ENCODE measurements around the gene PAX6. TPM values are rescaled to one million over a fixed set of nuclear protein-coding genes. Genes with fewer than 3 reads are reported as not detected.

PAX6 gene
- total RNA-seq, 3 donors from 2014 or later, result 0.88 TPM; not detected in 2

DNA sequence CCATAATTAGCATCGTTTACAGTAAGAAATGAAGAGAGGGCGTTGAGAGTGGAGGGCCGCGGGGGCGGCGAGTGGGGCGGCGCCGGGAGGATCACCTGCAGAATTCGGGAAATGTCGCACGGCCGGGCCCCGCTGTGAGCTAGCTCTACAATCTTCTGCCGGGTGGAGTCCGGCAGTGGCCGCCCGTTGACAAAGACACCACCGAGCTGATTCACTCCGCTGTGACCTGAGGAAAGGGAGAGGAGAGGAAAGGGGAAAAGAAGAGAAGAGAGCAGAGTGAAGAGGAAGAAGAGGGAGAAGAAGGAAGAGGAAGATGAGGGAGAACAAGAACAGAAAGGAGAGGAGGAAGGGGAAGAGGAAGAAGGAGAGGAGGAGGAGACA lies 8.5 kb downstream of the PAX6 start:
- TF ChIP-seq POLR2A (IDR thresholded peaks at IDR 0.05), result no peak
- TF ChIP-seq POLR2AphosphoS5 (IDR thresholded peaks at IDR 0.05), result no peak
- TF ChIP-seq, protein P1, sequence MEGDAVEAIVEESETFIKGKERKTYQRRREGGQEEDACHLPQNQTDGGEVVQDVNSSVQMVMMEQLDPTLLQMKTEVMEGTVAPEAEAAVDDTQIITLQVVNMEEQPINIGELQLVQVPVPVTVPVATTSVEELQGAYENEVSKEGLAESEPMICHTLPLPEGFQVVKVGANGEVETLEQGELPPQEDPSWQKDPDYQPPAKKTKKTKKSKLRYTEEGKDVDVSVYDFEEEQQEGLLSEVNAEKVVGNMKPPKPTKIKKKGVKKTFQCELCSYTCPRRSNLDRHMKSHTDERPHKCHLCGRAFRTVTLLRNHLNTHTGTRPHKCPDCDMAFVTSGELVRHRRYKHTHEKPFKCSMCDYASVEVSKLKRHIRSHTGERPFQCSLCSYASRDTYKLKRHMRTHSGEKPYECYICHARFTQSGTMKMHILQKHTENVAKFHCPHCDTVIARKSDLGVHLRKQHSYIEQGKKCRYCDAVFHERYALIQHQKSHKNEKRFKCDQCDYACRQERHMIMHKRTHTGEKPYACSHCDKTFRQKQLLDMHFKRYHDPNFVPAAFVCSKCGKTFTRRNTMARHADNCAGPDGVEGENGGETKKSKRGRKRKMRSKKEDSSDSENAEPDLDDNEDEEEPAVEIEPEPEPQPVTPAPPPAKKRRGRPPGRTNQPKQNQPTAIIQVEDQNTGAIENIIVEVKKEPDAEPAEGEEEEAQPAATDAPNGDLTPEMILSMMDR (IDR thresholded peaks at IDR 0.05), result no peak
- peaks cover 3 to 22% of the 10 kb centered on the region in 2 donors for H3K4me1 ChIP-seq
- no peak overlapping the region for H3K4me3 ChIP-seq
- no peaks in the 10 kb centered on the region for H3K36me3 ChIP-seq
- intact Hi-C loops (cut with DNase I; ENCODE audit: low total_unique reads), result loop anchor here (5.0 kb wide), 1 partner anchor 270 kb away; no protein-coding TSS in a partner anchor
- no peak overlapping the region for H3K27ac ChIP-seq
- H3K27me3 ChIP-seq, result peaks cover 0 to 99% of the 10 kb centered on the region in 2 donors
- H3K9me3 ChIP-seq, result no peaks in the 10 kb centered on the region
- no peak for DNase-seq (ENCODE audit: low spot score in 2 of 2)

DNA sequence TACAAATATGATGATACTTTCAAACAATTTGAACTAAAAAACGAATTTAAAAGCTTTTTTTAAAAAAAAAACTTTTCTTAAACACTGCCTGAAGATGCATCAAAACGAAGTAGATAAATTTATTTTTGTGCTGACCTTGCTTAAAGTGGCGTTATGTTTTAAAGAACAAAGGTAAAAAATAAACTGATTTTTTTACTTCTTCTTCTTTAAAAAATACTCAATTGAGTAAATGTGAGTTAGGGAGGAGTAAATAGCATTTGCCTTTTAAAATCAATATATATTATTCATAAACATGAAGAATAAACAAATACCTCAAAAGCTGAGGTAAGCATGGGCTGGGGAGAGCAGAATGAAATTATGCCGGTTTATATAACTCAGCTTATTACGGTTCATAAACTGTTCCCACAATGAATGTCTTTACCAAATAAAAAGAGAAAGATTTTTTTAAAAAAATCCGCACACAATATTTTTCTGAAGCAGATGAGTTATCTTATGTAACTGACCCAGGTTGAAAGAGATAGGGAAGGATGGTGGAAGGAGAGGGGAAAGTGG lies 9.0 kb downstream of the PAX6 start:
- H3K4me1 ChIP-seq, result peaks cover 3 to 22% of the 10 kb centered on the region in 2 donors
- H3K4me3 ChIP-seq, result no peak overlapping the region
- H3K27ac ChIP-seq, result no peak overlapping the region
- H3K36me3 ChIP-seq, result no peaks in the 10 kb centered on the region
- TF ChIP-seq POLR2AphosphoS5 (IDR thresholded peaks at IDR 0.05) (no peak), POLR2A (IDR thresholded peaks at IDR 0.05) (no peak)
- TF ChIP-seq, protein P1 (IDR thresholded peaks at IDR 0.05), result no peak
- H3K9me3 ChIP-seq, result no peaks in the 10 kb centered on the region
- peaks cover 0 to 99% of the 10 kb centered on the region in 2 donors for H3K27me3 ChIP-seq
- DNase-seq (ENCODE audit: low spot score in 2 of 2), result no peak
- intact Hi-C loops (cut with DNase I; ENCODE audit: low total_unique reads), result loop anchor here (5.0 kb wide), 1 partner anchor 270 kb away; no protein-coding TSS in a partner anchor

DNA sequence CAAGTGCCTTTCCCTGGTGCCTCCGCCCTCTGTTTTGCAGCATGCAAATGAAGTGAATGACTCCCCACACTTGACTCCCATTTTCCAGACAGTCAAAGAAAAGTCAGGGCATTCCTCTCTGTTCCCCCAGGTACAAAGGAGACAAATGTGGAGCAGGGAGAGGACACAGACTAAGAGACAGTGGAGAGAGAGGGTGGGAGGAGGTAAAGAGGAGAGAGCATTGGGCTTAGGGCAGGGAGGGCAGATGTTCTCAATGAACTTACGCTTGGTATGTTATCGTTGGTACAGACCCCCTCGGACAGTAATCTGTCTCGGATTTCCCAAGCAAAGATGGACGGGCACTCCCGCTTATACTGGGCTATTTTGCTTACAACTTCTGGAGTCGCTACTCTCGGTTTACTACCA lies 9.8 kb downstream of the PAX6 start:
- no peak for DNase-seq (ENCODE audit: low spot score in 2 of 2)
- H3K36me3 ChIP-seq, result no peaks in the 10 kb centered on the region
- H3K4me1 ChIP-seq, result peaks cover 3 to 22% of the 10 kb centered on the region in 2 donors
- TF ChIP-seq POLR2A (IDR thresholded peaks at IDR 0.05) (no peak), POLR2AphosphoS5 (IDR thresholded peaks at IDR 0.05) (no peak)
- TF ChIP-seq, protein P1 (IDR thresholded peaks at IDR 0.05), result no peak
- no peak overlapping the region for H3K27ac ChIP-seq
- peaks cover 0 to 97% of the 10 kb centered on the region in 2 donors for H3K27me3 ChIP-seq
- H3K9me3 ChIP-seq, result no peaks in the 10 kb centered on the region
- no peak overlapping the region for H3K4me3 ChIP-seq
- intact Hi-C loops (cut with DNase I; ENCODE audit: low total_unique reads), result loop anchor here (5.0 kb wide), 1 partner anchor 269 kb away; no protein-coding TSS in a partner anchor

DNA sequence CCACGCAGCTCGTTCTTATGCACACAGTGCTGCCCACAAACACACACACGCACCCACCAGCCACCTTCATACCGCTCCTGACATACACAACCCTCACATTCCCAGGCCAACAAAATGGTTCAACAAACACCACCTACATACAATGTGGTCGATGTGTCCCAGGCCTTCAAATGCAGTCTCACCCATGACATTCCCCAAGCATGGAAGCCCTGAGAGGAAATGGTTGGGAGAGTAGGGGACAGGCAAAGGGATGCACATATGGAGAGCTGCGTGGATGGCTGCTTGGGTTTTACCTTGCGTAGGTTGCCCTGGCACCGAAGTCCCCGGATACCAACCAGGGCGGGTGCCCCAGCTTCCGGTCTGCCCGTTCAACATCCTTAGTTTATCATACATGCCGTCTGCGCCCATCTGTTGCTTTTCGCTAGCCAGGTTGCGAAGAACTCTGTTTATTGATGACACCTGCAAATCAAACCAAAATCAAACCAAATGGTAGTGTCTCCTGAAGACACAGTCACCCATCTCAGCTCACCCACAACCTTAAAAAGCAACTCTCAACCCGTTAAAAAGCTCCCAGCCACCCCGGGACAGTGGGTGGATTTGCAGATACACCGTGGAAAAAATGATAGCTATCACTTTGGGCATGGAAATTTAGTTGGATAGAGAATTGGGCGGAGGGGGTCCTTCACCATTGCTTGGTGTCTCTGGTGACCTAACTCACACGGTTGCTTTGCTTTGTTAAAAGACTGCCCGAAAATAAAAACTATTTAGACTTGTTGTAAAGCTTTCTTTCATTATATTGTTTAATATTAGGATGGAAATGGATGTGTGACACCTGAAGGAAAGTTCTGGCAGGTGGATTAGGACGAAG lies 10.5 kb downstream of the PAX6 start:
- no peak overlapping the region for H3K4me3 ChIP-seq
- no peak for DNase-seq (ENCODE audit: low spot score in 2 of 2)
- peaks cover 0 to 90% of the 10 kb centered on the region in 2 donors for H3K27me3 ChIP-seq
- no peaks in the 10 kb centered on the region for H3K36me3 ChIP-seq
- intact Hi-C loops (cut with DNase I; ENCODE audit: low total_unique reads), result loop anchor here (5.0 kb wide), 1 partner anchor 268 kb away; no protein-coding TSS in a partner anchor
- H3K27ac ChIP-seq, result no peak overlapping the region
- no peaks in the 10 kb centered on the region for H3K9me3 ChIP-seq
- TF ChIP-seq POLR2AphosphoS5 (IDR thresholded peaks at IDR 0.05) (no peak), POLR2A (IDR thresholded peaks at IDR 0.05) (no peak)
- TF ChIP-seq, protein P1 (IDR thresholded peaks at IDR 0.05), result no peak
- peaks cover 3 to 22% of the 10 kb centered on the region in 2 donors for H3K4me1 ChIP-seq

Measured in breast epithelium (tissue), 4 donors.